ENCODE measurements around the gene SDHC. TPM values are rescaled to one million over a fixed set of nuclear protein-coding genes. Genes with fewer than 3 reads are reported as not detected.

SDHC gene
- total and polyA plus RNA-seq, 2 experiments from 2014 or later, result 17.4 to 211 TPM

- Histone ChIP-seq H3K36me3 (ENCODE audit: low read depth) (peaks cover 9% of the 10 kb centered on the region; the same call in 1 of the 2 replicates), H3K9me2 (ENCODE audit: insufficient read depth) (no peaks in the 10 kb centered on the region), H3K4me1 (ENCODE audit: insufficient read depth) (no peaks in the 10 kb centered on the region), H3K9ac (peak within 1 kb of the TSS; percentile 36; the same call in 1 of the 2 replicates), H3K79me2 (ENCODE audit: insufficient read depth) (no peaks in the 10 kb centered on the region), H4K20me1 (ENCODE audit: insufficient read depth) (no peaks in the 10 kb centered on the region), H3K4me3 (no peak within 1 kb of the TSS), H3F3A (ENCODE audit: insufficient read depth) (no peaks in the 10 kb centered on the region), H3K9me3 (ENCODE audit: low read depth) (no peaks in the 10 kb centered on the region), H3K27ac (peak within 1 kb of the TSS; percentile 45), H3K27me3 (replicated peaks; ENCODE audit: insufficient read depth) (no peaks in the 10 kb centered on the region), H3K4me2 (ENCODE audit: unreplicated experiment) (no peak within 1 kb of the TSS), H2AFZ (no peak within 1 kb of the TSS)
- DNase-seq, result peak; percentile 86
- in situ Hi-C loops (cut with MboI), result no loop called here
- WGBS, 2 experiments (ENCODE audit: low coverage in 1 of 2, low lambda C conversion rate in 2 of 2, missing lambda C conversion rate in 2 of 2), result 19% methylated on average over 6 of the region's 6 CpGs
- no peak for TF ChIP-seq EZH2 (IDR thresholded peaks at IDR 0.05; ENCODE audit: insufficient read depth, poor library complexity, severe bottlenecking)
- no peak for TF ChIP-seq EZH2phosphoT487 (IDR thresholded peaks at IDR 0.05; ENCODE audit: insufficient read depth, low read depth)
Measured at GRCh38 chr1:161367684-161368400, 53.7 kb downstream of the SDHC start, which contains the start of gene CFAP126. CFAP126 (minus strand) TSS chr1:161367876; CDS start chr1:161367868, 8 bp downstream.

DNA sequence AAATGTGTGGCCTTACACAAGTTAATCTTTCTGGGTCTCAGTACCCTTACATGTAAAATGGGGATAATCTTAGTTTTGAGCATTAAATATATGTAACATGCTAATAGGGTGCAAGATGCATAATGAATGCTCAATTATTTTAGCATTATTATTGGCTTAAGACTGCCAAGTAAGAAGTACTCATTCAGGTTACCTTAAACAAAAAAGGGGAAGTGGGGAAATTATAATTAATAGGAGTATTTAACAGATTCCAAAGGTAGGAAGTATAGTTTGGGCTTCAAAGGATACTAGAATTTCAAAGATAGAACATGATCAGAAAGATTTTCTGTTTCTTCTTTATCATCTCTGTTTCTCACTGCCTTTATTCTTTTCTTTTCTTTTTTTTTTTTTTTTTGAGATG lies 59.3 kb downstream of the SDHC start:
- Histone ChIP-seq H3K27ac (no peak overlapping the region), H2AFZ (no peak overlapping the region), H3K9me2 (ENCODE audit: insufficient read depth) (no peaks in the 10 kb centered on the region), H3F3A (ENCODE audit: insufficient read depth) (no peaks in the 10 kb centered on the region), H3K4me2 (ENCODE audit: unreplicated experiment) (no peak overlapping the region), H3K36me3 (ENCODE audit: low read depth) (no peaks in the 10 kb centered on the region), H3K27me3 (replicated peaks; ENCODE audit: insufficient read depth) (no peaks in the 10 kb centered on the region), H3K9me3 (ENCODE audit: low read depth) (no peaks in the 10 kb centered on the region), H3K79me2 (ENCODE audit: insufficient read depth) (no peaks in the 10 kb centered on the region), H3K4me1 (ENCODE audit: insufficient read depth) (no peaks in the 10 kb centered on the region), H3K4me3 (no peak overlapping the region), H3K9ac (no peak overlapping the region), H4K20me1 (ENCODE audit: insufficient read depth) (no peaks in the 10 kb centered on the region)
- in situ Hi-C loops (cut with MboI), result no loop called here
- no peak for DNase-seq
- TF ChIP-seq EZH2phosphoT487 (IDR thresholded peaks at IDR 0.05; ENCODE audit: insufficient read depth, low read depth) (no peak), EZH2 (IDR thresholded peaks at IDR 0.05; ENCODE audit: insufficient read depth, poor library complexity, severe bottlenecking) (no peak)

GRCh38 chr1:161374373-161374772 lies 60.2 kb downstream of the SDHC start:
- Histone ChIP-seq H3K9ac (no peak overlapping the region), H3K9me3 (ENCODE audit: low read depth) (no peaks in the 10 kb centered on the region), H3F3A (ENCODE audit: insufficient read depth) (no peaks in the 10 kb centered on the region), H3K36me3 (ENCODE audit: low read depth) (no peaks in the 10 kb centered on the region), H3K79me2 (ENCODE audit: insufficient read depth) (no peaks in the 10 kb centered on the region), H3K27me3 (replicated peaks; ENCODE audit: insufficient read depth) (no peaks in the 10 kb centered on the region), H2AFZ (no peak overlapping the region), H3K4me1 (ENCODE audit: insufficient read depth) (no peaks in the 10 kb centered on the region), H4K20me1 (ENCODE audit: insufficient read depth) (no peaks in the 10 kb centered on the region), H3K9me2 (ENCODE audit: insufficient read depth) (no peaks in the 10 kb centered on the region), H3K4me3 (no peak overlapping the region), H3K27ac (no peak overlapping the region), H3K4me2 (ENCODE audit: unreplicated experiment) (no peak overlapping the region)
- in situ Hi-C loops (cut with MboI), result no loop called here
- TF ChIP-seq EZH2 (IDR thresholded peaks at IDR 0.05; ENCODE audit: insufficient read depth, poor library complexity, severe bottlenecking), result no peak
- TF ChIP-seq EZH2phosphoT487 (IDR thresholded peaks at IDR 0.05; ENCODE audit: insufficient read depth, low read depth), result no peak
- 52% methylated on average over 2 of the region's 2 CpGs for WGBS, 2 experiments (ENCODE audit: low coverage in 1 of 2, low lambda C conversion rate in 2 of 2, missing lambda C conversion rate in 2 of 2)
- peak; percentile 38 for DNase-seq

DNA sequence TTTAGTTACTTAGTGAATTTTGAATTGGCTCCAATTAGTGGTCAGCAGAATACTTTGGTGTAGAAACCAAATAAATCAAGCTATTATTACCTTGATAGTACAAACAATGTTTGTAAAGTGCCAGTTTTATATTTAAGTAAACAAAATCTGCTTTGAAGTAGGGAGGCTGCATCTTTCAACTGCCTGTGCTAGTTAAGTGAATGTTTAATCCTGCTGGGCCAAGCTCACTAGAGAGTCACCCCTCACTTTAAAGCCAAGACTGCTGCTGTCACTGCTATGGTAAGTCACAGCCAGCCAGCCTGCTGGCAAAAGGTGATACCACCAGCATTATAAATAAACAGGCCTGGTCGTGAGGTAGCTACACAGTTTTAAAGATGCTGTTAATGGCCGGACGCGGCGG lies 63.8 kb downstream of the SDHC start:
- Histone ChIP-seq H3K4me2 (ENCODE audit: unreplicated experiment) (no peak overlapping the region), H3K4me1 (ENCODE audit: insufficient read depth) (peaks cover 14% of the 10 kb centered on the region), H3K79me2 (ENCODE audit: insufficient read depth) (no peaks in the 10 kb centered on the region), H3K9me2 (ENCODE audit: insufficient read depth) (no peaks in the 10 kb centered on the region), H3K9me3 (ENCODE audit: low read depth) (no peaks in the 10 kb centered on the region), H4K20me1 (ENCODE audit: insufficient read depth) (no peaks in the 10 kb centered on the region), H3F3A (ENCODE audit: insufficient read depth) (peaks cover 11% of the 10 kb centered on the region), H3K27ac (no peak overlapping the region), H3K9ac (no peak overlapping the region), H2AFZ (0 out of 2 replicates have a peak overlapping the region, but pooled peaks have one; percentile 18), H3K4me3 (no peak overlapping the region), H3K27me3 (replicated peaks; ENCODE audit: insufficient read depth) (no peaks in the 10 kb centered on the region), H3K36me3 (ENCODE audit: low read depth) (no peaks in the 10 kb centered on the region)
- in situ Hi-C loops (cut with MboI), result no loop called here
- no peak for DNase-seq
- WGBS, 2 experiments (ENCODE audit: low coverage in 1 of 2, low lambda C conversion rate in 2 of 2, missing lambda C conversion rate in 2 of 2), result 73 to 80% methylated on average over 5 of the region's 5 CpGs
- TF ChIP-seq EZH2 (IDR thresholded peaks at IDR 0.05; ENCODE audit: insufficient read depth, poor library complexity, severe bottlenecking), result no peak
- TF ChIP-seq EZH2phosphoT487 (IDR thresholded peaks at IDR 0.05; ENCODE audit: insufficient read depth, low read depth), result no peak

All from GM23248 (cell line).